Fibroblast of the aortic adventitia (primary cell): ENCODE results near the gene PTTG1. TPM values are rescaled to one million over a fixed set of nuclear protein-coding genes. Genes with fewer than 3 reads are reported as not detected.

Experiments
- DNase-seq: peaks from one replicate; pipeline ENCODE4 v3.0.0-alpha.2; 2010; ENCODE audit warnings: low read depth
- H3K4me3 ChIP-seq: 2 replicates; pipeline ENCODE4 v1.5.1; 2011; ENCODE audit warnings: low read depth, mild to moderate bottlenecking, control low read depth, low read length, moderate library complexity
- CTCF ChIP-seq: IDR thresholded peaks from 2 replicates; pipeline ENCODE4 v1.5.1; 2011; ENCODE audit warnings: mild to moderate bottlenecking, low read length, control low read depth, inconsistent platforms; ENCODE audit not compliant: insufficient read depth
- total RNA-seq: library from RNA; depleted of rRNA; stranded (reverse); fragments of >200 nt; gene quantifications from 2 replicates; pipeline ENCODE4 v1.2.3, GENCODE V29; 2012; ENCODE audit warnings: low replicate concordance

The PTTG1 gene
- total RNA-seq, 1 donor: 107 TPM

- DNase-seq: no peak
- H3K4me3 ChIP-seq: no peak overlapping the region
- no peak for TF ChIP-seq CTCF
Observed at GRCh38 chr5:160441311-160441781, 19.7 kb downstream of the PTTG1 start.

- no peak overlapping the region for H3K4me3 ChIP-seq
- DNase-seq: peak; percentile 73
- TF ChIP-seq CTCF: no peak
Observed at GRCh38 chr5:160442824-160443431, 21.3 kb downstream of the PTTG1 start.

GRCh38 chr5:160444407-160444806 lies 22.8 kb downstream of the PTTG1 start:
- no peak for TF ChIP-seq CTCF
- no peak overlapping the region for H3K4me3 ChIP-seq

GRCh38 chr5:160445132-160445531 lies 23.5 kb downstream of the PTTG1 start:
- H3K4me3 ChIP-seq: no peak overlapping the region
- no peak for TF ChIP-seq CTCF
- DNase-seq: no peak

More at GRCh38 chr5:160444407-160444806, 22.8 kb downstream of the PTTG1 start:
- DNase-seq: no peak

- no peak overlapping the region for H3K4me3 ChIP-seq
- no peak for TF ChIP-seq CTCF
- no peak for DNase-seq
Observed at GRCh38 chr5:160445751-160446150, 24.1 kb downstream of the PTTG1 start.

GRCh38 chr5:160448886-160449285 lies 27.2 kb downstream of the PTTG1 start:
- no peak for DNase-seq
- no peak for TF ChIP-seq CTCF

GRCh38 chr5:160449458-160449857 lies 27.8 kb downstream of the PTTG1 start:
- H3K4me3 ChIP-seq: no peak overlapping the region
- DNase-seq: no peak
- no peak for TF ChIP-seq CTCF

More at GRCh38 chr5:160448886-160449285, 27.2 kb downstream of the PTTG1 start:
- no peak overlapping the region for H3K4me3 ChIP-seq
